ENCODE measurements around the gene CEL.
"Not testable (repeated sequence)": the region's sequence is repeated elsewhere in the genome, so short reads cannot be mapped to it uniquely, and the experiment has no call there.

Gene CEL

GRCh38 chr9:133081957-133082644, 20.3 kb downstream of the CEL start:
- H3K9me3 ChIP-seq (ENCODE audit: control insufficient read depth, low read length); H3K4me1 ChIP-seq (ENCODE audit: control insufficient read depth, insufficient read depth, low read length, poor library complexity, severe bottlenecking); DNase-seq; H3K36me3 ChIP-seq (ENCODE audit: control insufficient read depth, insufficient read depth, low read length); H3K27me3 ChIP-seq (replicated peaks; ENCODE audit: control insufficient read depth, insufficient read depth, low read length, poor library complexity, severe bottlenecking); H3K27ac ChIP-seq (ENCODE audit: insufficient read depth, low read length, poor library complexity, severe bottlenecking); H3K4me3 ChIP-seq (ENCODE audit: insufficient read depth, low read depth, low read length, poor library complexity, severe bottlenecking): not testable (repeated sequence)

GRCh38 chr9:133083688-133084087, 21.9 kb downstream of the CEL start:
- H3K9me3 ChIP-seq (ENCODE audit: control insufficient read depth, low read length); H3K4me3 ChIP-seq (ENCODE audit: insufficient read depth, low read depth, low read length, poor library complexity, severe bottlenecking); H3K27me3 ChIP-seq (replicated peaks; ENCODE audit: control insufficient read depth, insufficient read depth, low read length, poor library complexity, severe bottlenecking): not testable (repeated sequence)

GRCh38 chr9:133086212-133086860, 24.6 kb downstream of the CEL start:
- not testable (repeated sequence) for H3K27ac ChIP-seq (ENCODE audit: insufficient read depth, low read length, poor library complexity, severe bottlenecking); H3K36me3 ChIP-seq (ENCODE audit: control insufficient read depth, insufficient read depth, low read length); H3K9me3 ChIP-seq (ENCODE audit: control insufficient read depth, low read length); DNase-seq; H3K4me3 ChIP-seq (ENCODE audit: insufficient read depth, low read depth, low read length, poor library complexity, severe bottlenecking); H3K27me3 ChIP-seq (replicated peaks; ENCODE audit: control insufficient read depth, insufficient read depth, low read length, poor library complexity, severe bottlenecking); H3K4me1 ChIP-seq (ENCODE audit: control insufficient read depth, insufficient read depth, low read length, poor library complexity, severe bottlenecking)

More at GRCh38 chr9:133083688-133084087, 21.9 kb downstream of the CEL start:
- not testable (repeated sequence) for H3K27ac ChIP-seq (ENCODE audit: insufficient read depth, low read length, poor library complexity, severe bottlenecking); H3K4me1 ChIP-seq (ENCODE audit: control insufficient read depth, insufficient read depth, low read length, poor library complexity, severe bottlenecking); H3K36me3 ChIP-seq (ENCODE audit: control insufficient read depth, insufficient read depth, low read length); DNase-seq

- Histone ChIP-seq H3K27ac (ENCODE audit: insufficient read depth, low read length, poor library complexity, severe bottlenecking) (no peak overlapping the region), H3K27me3 (replicated peaks; ENCODE audit: control insufficient read depth, insufficient read depth, low read length, poor library complexity, severe bottlenecking) (no peaks in the 10 kb centered on the region), H3K36me3 (ENCODE audit: control insufficient read depth, insufficient read depth, low read length) (no peaks in the 10 kb centered on the region), H3K4me3 (ENCODE audit: insufficient read depth, low read depth, low read length, poor library complexity, severe bottlenecking) (no peak overlapping the region), H3K4me1 (ENCODE audit: control insufficient read depth, insufficient read depth, low read length, poor library complexity, severe bottlenecking) (no peaks in the 10 kb centered on the region), H3K9me3 (ENCODE audit: control insufficient read depth, low read length) (no peaks in the 10 kb centered on the region)
- DNase-seq: no peak
Measured at GRCh38 chr9:133086894-133087293, 25.1 kb downstream of the CEL start.

GRCh38 chr9:133087429-133088145, 25.8 kb downstream of the CEL start:
- Histone ChIP-seq H3K9me3 (ENCODE audit: control insufficient read depth, low read length) (no peaks in the 10 kb centered on the region), H3K4me3 (ENCODE audit: insufficient read depth, low read depth, low read length, poor library complexity, severe bottlenecking) (no peak overlapping the region), H3K27me3 (replicated peaks; ENCODE audit: control insufficient read depth, insufficient read depth, low read length, poor library complexity, severe bottlenecking) (no peaks in the 10 kb centered on the region), H3K27ac (ENCODE audit: insufficient read depth, low read length, poor library complexity, severe bottlenecking) (no peak overlapping the region), H3K4me1 (ENCODE audit: control insufficient read depth, insufficient read depth, low read length, poor library complexity, severe bottlenecking) (no peaks in the 10 kb centered on the region), H3K36me3 (ENCODE audit: control insufficient read depth, insufficient read depth, low read length) (no peaks in the 10 kb centered on the region)
- DNase-seq: no peak

GRCh38 chr9:133088146-133088750, 26.5 kb downstream of the CEL start:
- Histone ChIP-seq H3K4me1 (ENCODE audit: control insufficient read depth, insufficient read depth, low read length, poor library complexity, severe bottlenecking) (no peaks in the 10 kb centered on the region), H3K4me3 (ENCODE audit: insufficient read depth, low read depth, low read length, poor library complexity, severe bottlenecking) (no peak overlapping the region), H3K27ac (ENCODE audit: insufficient read depth, low read length, poor library complexity, severe bottlenecking) (no peak overlapping the region), H3K36me3 (ENCODE audit: control insufficient read depth, insufficient read depth, low read length) (no peaks in the 10 kb centered on the region), H3K9me3 (ENCODE audit: control insufficient read depth, low read length) (no peaks in the 10 kb centered on the region), H3K27me3 (replicated peaks; ENCODE audit: control insufficient read depth, insufficient read depth, low read length, poor library complexity, severe bottlenecking) (no peaks in the 10 kb centered on the region)
- no peak for DNase-seq

- Histone ChIP-seq H3K27me3 (replicated peaks; ENCODE audit: control insufficient read depth, insufficient read depth, low read length, poor library complexity, severe bottlenecking) (no peaks in the 10 kb centered on the region), H3K4me3 (ENCODE audit: insufficient read depth, low read depth, low read length, poor library complexity, severe bottlenecking) (no peak overlapping the region), H3K9me3 (ENCODE audit: control insufficient read depth, low read length) (no peaks in the 10 kb centered on the region), H3K4me1 (ENCODE audit: control insufficient read depth, insufficient read depth, low read length, poor library complexity, severe bottlenecking) (no peaks in the 10 kb centered on the region), H3K27ac (ENCODE audit: insufficient read depth, low read length, poor library complexity, severe bottlenecking) (no peak overlapping the region), H3K36me3 (ENCODE audit: control insufficient read depth, insufficient read depth, low read length) (no peaks in the 10 kb centered on the region)
- no peak for DNase-seq
Measured at GRCh38 chr9:133088756-133089155, 27.0 kb downstream of the CEL start.

GRCh38 chr9:133089271-133089671, 27.5 kb downstream of the CEL start:
- Histone ChIP-seq H3K27ac (ENCODE audit: insufficient read depth, low read length, poor library complexity, severe bottlenecking) (no peak overlapping the region), H3K4me1 (ENCODE audit: control insufficient read depth, insufficient read depth, low read length, poor library complexity, severe bottlenecking) (no peaks in the 10 kb centered on the region), H3K27me3 (replicated peaks; ENCODE audit: control insufficient read depth, insufficient read depth, low read length, poor library complexity, severe bottlenecking) (no peaks in the 10 kb centered on the region), H3K36me3 (ENCODE audit: control insufficient read depth, insufficient read depth, low read length) (no peaks in the 10 kb centered on the region), H3K4me3 (ENCODE audit: insufficient read depth, low read depth, low read length, poor library complexity, severe bottlenecking) (no peak overlapping the region), H3K9me3 (ENCODE audit: control insufficient read depth, low read length) (no peaks in the 10 kb centered on the region)
- no peak for DNase-seq

- no peaks in the 10 kb centered on the region for H3K9me3 ChIP-seq (ENCODE audit: control insufficient read depth, low read length)
- H3K4me3 ChIP-seq (ENCODE audit: insufficient read depth, low read depth, low read length, poor library complexity, severe bottlenecking): no peak overlapping the region
- H3K36me3 ChIP-seq (ENCODE audit: control insufficient read depth, insufficient read depth, low read length): no peaks in the 10 kb centered on the region
- H3K27me3 ChIP-seq (replicated peaks; ENCODE audit: control insufficient read depth, insufficient read depth, low read length, poor library complexity, severe bottlenecking): no peaks in the 10 kb centered on the region
- no peaks in the 10 kb centered on the region for H3K4me1 ChIP-seq (ENCODE audit: control insufficient read depth, insufficient read depth, low read length, poor library complexity, severe bottlenecking)
- no peak overlapping the region for H3K27ac ChIP-seq (ENCODE audit: insufficient read depth, low read length, poor library complexity, severe bottlenecking)
- DNase-seq: no peak
Measured at GRCh38 chr9:133090187-133090586, 28.4 kb downstream of the CEL start.

Data from effector memory CD4-positive, alpha-beta T cell (primary cell).